Natural killer cell (primary cell): ENCODE results near the gene GAL. TPM values are rescaled to one million over a fixed set of nuclear protein-coding genes. Genes with fewer than 3 reads are reported as not detected.
A peak's percentile ranks its signal among the peaks of the same experiment; 100 is the strongest.

Source experiments
- ATAC-seq, 3 donors: fragments of 150-1000 bp in 2 of 3; fragments of 200-7000 bp in 1 of 3; cut with Tn5 transposase; 1 replicate in 1 of 3; 2 replicates in 2 of 3; pipeline ENCODE4 v1.10.0; 2021; ENCODE audit warnings: mild to moderate bottlenecking in 2 of 3, moderate library complexity in 2 of 3
- DNase-seq, 2 donors: peaks; one replicate each; pipeline versions ENCODE4 v3.0.0 to v3.0.0-alpha.2; 2013 to 2021; ENCODE audit warnings: mixed read lengths in 1 of 2
- H3K27ac ChIP-seq: one replicate; pipeline ENCODE4 v1.5.1; 2013; ENCODE audit warnings: mild to moderate bottlenecking, low read length
- H3K27me3 ChIP-seq: one replicate; pipeline ENCODE4 v1.6.1; 2013; ENCODE audit warnings: low read length; ENCODE audit not compliant: control insufficient read depth, insufficient read depth
- H3K36me3 ChIP-seq: one replicate; pipeline ENCODE4 v1.6.1; 2013; ENCODE audit warnings: low read length; ENCODE audit not compliant: control insufficient read depth, insufficient read depth
- H3K4me1 ChIP-seq: one replicate; pipeline ENCODE4 v1.6.1; 2013; ENCODE audit warnings: low read length; ENCODE audit not compliant: control insufficient read depth, insufficient read depth
- H3K4me3 ChIP-seq: one replicate; pipeline ENCODE4 v1.5.1; 2013; ENCODE audit warnings: low read length
- H3K9me3 ChIP-seq: one replicate; pipeline ENCODE4 v1.6.1; 2013; ENCODE audit warnings: low read length; ENCODE audit not compliant: control insufficient read depth, insufficient read depth
- H3K27ac Mint-ChIP-seq, 2 donors: one replicate each; pipeline ENCODE4 v1.8.0; 2022; ENCODE audit warnings: mild to moderate bottlenecking in 2 of 2, mixed read lengths in 2 of 2, moderate library complexity in 1 of 2
- H3K27me3 Mint-ChIP-seq, 2 donors: one replicate each; pipeline ENCODE4 v1.8.0; 2022; ENCODE audit warnings: low read depth in 2 of 2, mixed read lengths in 2 of 2
- H3K36me3 Mint-ChIP-seq: one replicate; pipeline ENCODE4 v1.8.0; 2022; ENCODE audit warnings: mixed read lengths
- H3K4me1 Mint-ChIP-seq, 2 donors: one replicate each; pipeline ENCODE4 v1.8.0; 2022; ENCODE audit warnings: mixed read lengths in 2 of 2
- H3K4me3 Mint-ChIP-seq: one replicate; pipeline ENCODE4 v1.8.0; 2022; ENCODE audit warnings: mild to moderate bottlenecking, moderate library complexity, mixed read lengths
- H3K9me3 Mint-ChIP-seq, 2 donors: one replicate each; pipeline ENCODE4 v1.8.0; 2022; ENCODE audit warnings: mixed read lengths in 2 of 2
- CTCF ChIP-seq: fragments of 200-600 bp; IDR thresholded peaks from one replicate; pipeline ENCODE4 v1.8.0; 2022; ENCODE audit warnings: antibody characterized with exemption
- WGBS: methylation state at CpG from one replicate; pipeline ENCODE4 v1.1.7; 2013; ENCODE audit warnings: missing lambda C conversion rate; ENCODE audit not compliant: insufficient coverage; 5-methylcytosine and 5-hydroxymethylcytosine counted together
- intact Hi-C: fragments of 100-400 bp; cut with micrococcal nuclease; formaldehyde crosslinking; loops from one replicate; pipeline ENCODE4 v1.14.2; 2022
- total RNA-seq, 4 donors: library from RNA; stranded (reverse); fragments of 120-200 nt in 1 of 4; gene quantifications; one replicate each; pipeline versions ENCODE4 v1.2.3 to v1.2.4, GENCODE V29; 2013 to 2022

Gene GAL
- total RNA-seq, 3 donors from 2014 or later (not counting 1 experiment from before 2014, with no cell fraction given): not detected

GRCh38 chr11:68689737-68690625, 5.6 kb downstream of the GAL start:
- Mint-ChIP-seq H3K4me3 (no peak overlapping the region), H3K27me3 (peaks cover 37 to 46% of the 10 kb centered on the region in 2 donors)

GRCh38 chr11:68690671-68691401, 6.5 kb downstream of the GAL start:
- H3K27ac ChIP-seq: no peak overlapping the region
- no peak overlapping the region for H3K27ac Mint-ChIP-seq
- H3K9me3 ChIP-seq: no peaks in the 10 kb centered on the region
- H3K27me3 ChIP-seq: peaks cover 6% of the 10 kb centered on the region
- H3K36me3 ChIP-seq: no peaks in the 10 kb centered on the region
- H3K4me1 ChIP-seq: peaks cover 9% of the 10 kb centered on the region
- ATAC-seq (peak in 2 of 3 donors; percentile 45 to 77), DNase-seq (peak in 1 of 2 donors; percentile 63)
- intact Hi-C loops: no loop called here
- no peak overlapping the region for H3K4me3 ChIP-seq
- no peaks in the 10 kb centered on the region for H3K9me3 Mint-ChIP-seq
- peaks cover 35 to 48% of the 10 kb centered on the region in 2 donors for H3K27me3 Mint-ChIP-seq
- H3K36me3 Mint-ChIP-seq: no peaks in the 10 kb centered on the region
- 33% methylated on average over 16 of the region's 16 CpGs for WGBS
- no peak for TF ChIP-seq CTCF
- H3K4me1 Mint-ChIP-seq: peaks cover 12 to 15% of the 10 kb centered on the region in 2 donors
- peak overlapping the region; percentile 31 for H3K4me3 Mint-ChIP-seq

More at GRCh38 chr11:68689737-68690625, 5.6 kb downstream of the GAL start:
- no peaks in the 10 kb centered on the region for H3K36me3 Mint-ChIP-seq
- no peak overlapping the region for H3K4me3 ChIP-seq
- no peak overlapping the region for H3K27ac Mint-ChIP-seq
- DNase-seq (no peak), ATAC-seq (no peak)
- intact Hi-C loops: no loop called here
- WGBS: 79% methylated on average over 14 of the region's 14 CpGs
- H3K4me1 Mint-ChIP-seq: peaks cover 12 to 18% of the 10 kb centered on the region in 2 donors
- no peak for TF ChIP-seq CTCF
- peaks cover 13% of the 10 kb centered on the region for H3K27me3 ChIP-seq
- no peaks in the 10 kb centered on the region for H3K9me3 Mint-ChIP-seq
- H3K36me3 ChIP-seq: no peaks in the 10 kb centered on the region
- H3K4me1 ChIP-seq: peaks cover 9% of the 10 kb centered on the region
- no peak overlapping the region for H3K27ac ChIP-seq
- no peaks in the 10 kb centered on the region for H3K9me3 ChIP-seq

GRCh38 chr11:68691402-68691784, 7.0 kb downstream of the GAL start:
- no peak overlapping the region for H3K27ac Mint-ChIP-seq
- Histone ChIP-seq H3K4me1 (peaks cover 9% of the 10 kb centered on the region), H3K9me3 (no peaks in the 10 kb centered on the region), H3K36me3 (no peaks in the 10 kb centered on the region), H3K27me3 (peaks cover 2% of the 10 kb centered on the region), H3K27ac (no peak overlapping the region), H3K4me3 (no peak overlapping the region)
- H3K27me3 Mint-ChIP-seq: peaks cover 29 to 48% of the 10 kb centered on the region in 2 donors
- intact Hi-C loops: no loop called here
- H3K4me3 Mint-ChIP-seq: no peak overlapping the region
- no peak for TF ChIP-seq CTCF
- 80% methylated on average over 9 of the region's 9 CpGs for WGBS
- DNase-seq: no peak
- ATAC-seq: no peak
- no peaks in the 10 kb centered on the region for H3K36me3 Mint-ChIP-seq
- H3K4me1 Mint-ChIP-seq: peaks cover 12 to 14% of the 10 kb centered on the region in 2 donors
- peaks cover 0 to under 1% of the 10 kb centered on the region in 2 donors for H3K9me3 Mint-ChIP-seq
